ENCODE measurements around the gene LHPP.

LHPP gene

DNA sequence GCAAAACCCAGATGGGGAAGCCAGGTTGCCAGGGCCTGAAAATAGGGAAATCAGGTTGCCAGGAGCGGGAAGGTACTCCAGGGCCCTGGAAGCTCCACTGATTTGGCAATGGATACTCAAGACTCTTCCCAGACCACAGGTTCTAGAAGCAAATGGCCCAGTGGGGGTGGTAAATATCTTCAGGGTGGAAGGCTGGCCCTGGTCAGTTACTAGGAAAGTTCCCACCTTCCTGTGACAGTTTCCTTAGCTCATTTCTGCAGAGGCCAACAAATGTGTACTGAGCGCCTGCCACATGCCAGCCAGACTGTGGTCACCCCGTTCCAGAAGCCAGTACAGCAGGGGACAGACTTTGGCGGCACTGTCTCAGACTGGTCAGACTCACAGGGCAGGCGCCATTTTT is 168.9 kb downstream of the LHPP start:
- no peak for DNase-seq

DNA sequence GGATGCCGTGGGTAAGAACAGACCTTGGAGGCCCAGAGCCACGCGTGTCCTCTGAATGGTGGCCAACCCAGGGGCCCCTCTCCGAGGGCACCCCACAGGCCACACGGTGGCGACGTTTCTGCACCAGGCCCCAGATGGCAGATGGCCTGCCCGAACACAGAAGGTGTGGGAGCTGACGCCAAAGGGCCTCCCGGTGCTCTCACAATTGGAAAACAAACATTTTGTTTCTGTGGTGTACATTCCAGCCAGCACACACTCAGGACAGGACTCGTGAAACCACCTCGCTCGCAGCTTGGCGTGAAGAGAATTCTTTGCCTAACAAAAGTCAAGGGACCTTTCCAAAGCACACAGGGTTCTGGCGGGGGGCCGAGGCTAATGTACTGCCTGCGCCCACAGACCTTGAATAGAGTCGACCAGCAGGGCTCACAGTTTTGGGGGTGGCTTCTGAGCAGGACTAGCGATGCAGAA is 170.5 kb downstream of the LHPP start:
- DNase-seq: peak; percentile 78

DNA sequence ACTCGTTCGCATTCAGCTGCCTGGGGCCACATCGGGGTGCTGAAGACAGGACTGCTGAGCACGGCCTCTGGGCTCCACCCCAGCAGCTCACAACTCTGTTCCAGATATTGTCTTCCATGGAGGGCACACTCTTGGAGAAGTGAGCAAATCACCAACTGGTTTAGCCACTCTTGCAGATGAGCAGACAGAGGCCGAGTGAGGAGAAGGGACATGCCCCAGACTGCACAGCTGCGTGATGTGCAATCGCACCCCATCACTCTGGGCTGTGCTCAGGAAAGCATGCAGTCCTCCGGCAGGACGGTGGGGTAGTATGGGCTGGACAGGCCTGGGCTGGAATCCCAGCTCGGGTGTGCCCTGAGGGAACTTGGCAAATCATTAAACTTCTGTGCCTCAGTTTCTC is 170.9 kb downstream of the LHPP start:
- no peak for DNase-seq

DNA sequence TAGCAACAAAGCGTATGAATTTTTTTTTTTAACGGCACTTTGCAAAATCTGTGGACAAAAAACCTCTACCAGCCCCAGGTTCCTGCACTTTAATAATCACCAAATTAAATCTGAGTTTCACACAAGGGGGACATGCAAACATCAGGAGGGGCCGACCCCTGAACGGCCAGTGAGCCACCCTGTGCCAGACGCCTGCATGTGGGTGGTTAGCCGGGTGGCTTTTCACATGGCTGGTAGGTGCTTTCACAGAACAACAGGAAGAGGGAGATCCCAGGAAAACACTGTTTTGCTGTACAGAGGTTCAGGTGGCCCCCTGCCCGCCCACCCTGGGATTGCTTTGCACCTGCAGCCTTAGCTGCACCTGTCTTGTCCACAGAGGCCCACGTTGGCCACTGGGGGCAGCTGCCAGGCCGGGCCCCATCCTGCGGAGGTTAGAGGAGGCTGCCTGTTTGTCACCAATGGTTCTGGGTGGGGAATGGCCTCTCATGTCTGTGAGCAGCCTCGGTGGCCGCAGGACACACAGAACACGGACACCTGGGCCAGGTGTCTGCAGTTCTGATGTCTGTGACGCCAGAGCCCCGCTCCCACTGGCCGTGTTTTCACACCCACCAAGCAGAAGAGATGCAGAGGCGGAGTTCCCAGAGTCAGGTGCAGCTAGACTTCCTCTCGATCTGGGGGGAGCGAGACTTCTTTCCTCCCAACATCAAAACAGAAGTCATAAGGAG is 174.8 kb downstream of the LHPP start:
- peak; percentile 77 for DNase-seq

DNA sequence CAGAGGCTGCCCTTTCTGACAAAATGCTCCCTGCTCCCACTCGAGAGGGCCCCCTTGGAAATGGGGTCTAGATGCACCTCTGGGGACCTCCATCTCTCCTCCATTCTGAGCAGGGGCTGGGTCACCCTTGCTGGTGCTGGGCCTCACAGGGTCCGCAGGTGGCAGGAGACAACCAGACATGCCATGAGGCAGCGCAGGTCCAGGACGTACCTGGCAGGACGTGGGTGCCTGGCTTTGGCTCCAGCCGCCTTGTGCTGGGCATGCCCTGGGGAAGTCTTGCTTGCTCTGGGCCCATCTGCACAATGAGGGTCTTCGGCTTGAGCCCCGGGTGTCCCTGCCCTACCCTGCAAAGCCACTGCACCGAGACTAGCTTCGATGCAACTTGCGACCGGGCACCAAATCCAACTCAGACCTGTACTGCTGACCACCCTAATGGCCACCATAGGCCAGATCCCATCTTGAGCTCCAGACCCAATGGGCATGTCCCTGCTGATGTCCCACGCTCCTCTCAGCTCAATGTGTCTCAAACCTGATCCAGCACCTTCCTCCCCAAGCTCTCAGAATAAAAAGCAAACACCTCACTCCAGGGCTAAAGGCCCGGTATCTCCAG is 175.6 kb downstream of the LHPP start:
- DNase-seq: no peak

DNA sequence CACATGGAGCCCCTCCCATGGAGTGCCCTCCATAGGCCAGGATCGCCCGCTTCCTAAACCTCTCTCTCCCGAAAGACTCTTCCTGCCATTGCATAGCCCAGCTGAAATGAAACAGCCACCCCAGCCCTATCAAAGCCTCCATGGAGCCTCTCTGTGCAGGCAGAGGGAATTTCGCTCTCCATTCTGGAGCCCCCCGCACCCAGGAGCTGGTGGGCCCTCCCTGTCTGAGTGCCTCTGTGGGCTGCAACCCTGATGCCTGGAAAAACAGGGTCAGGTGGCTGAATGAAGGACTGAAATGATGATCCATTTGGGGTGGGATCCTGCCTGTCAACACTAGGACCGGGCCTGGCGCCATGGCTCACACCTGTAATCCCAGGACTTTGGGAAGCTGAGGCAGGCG is 176.1 kb downstream of the LHPP start:
- DNase-seq: no peak

DNA sequence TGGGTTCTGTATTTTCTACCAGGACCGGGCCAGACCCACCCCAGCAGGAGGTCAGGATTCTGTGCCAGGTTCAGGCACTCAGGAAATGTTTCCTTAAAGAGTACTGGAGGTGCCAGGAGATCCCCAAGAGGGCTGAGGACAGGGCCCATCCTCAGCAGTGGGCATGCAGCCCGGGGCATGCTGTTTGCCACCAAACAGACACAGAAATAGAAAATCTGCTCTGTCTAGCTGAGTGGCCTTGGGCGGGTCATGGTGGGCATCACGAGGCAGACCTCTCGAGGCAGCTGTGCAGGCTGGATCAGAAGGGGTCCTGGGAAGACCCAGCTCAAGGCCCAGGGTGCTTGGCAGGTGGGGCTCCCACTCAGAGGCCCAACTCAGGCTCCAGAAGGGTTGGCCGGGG is 177.6 kb downstream of the LHPP start:
- DNase-seq: no peak

DNA sequence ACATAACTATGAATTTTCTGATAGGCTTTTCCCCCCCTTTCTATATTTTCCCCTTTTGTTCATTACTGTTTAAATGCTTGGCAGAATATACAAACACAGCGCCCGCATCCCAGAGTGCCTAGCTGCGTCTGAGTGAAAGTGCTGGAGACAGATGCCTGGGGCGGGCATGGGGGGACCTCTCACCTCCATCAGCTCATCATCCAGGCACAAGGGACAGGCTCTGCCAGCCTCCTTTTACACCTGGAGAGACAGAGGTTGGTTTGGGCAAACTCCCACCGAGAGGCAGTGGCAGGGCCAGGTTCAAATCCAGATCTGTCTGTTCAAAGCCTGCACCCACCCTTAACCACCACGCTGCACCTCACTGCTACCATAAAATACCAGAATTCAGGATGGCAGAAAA is 178.0 kb downstream of the LHPP start:
- DNase-seq: no peak

DNA sequence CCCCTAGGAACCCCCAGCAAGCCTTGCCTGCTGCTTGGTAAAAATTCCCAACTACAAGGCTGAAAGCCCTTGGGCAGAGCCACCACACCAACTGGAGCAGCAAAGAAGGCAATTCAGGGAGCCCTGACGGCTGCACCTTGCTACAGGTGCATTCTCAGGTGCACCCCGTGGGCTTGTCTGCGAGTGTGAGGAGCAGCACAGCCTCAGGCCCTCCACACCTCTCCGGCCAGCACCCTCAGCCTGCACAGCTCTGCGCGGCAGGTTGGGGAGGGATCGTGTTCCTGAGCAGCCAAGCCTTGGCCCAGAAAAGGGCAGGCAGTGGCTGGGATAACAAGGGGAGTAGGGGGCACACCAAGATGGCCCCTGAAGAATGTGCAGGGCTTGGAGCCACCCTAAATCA is 178.4 kb downstream of the LHPP start:
- DNase-seq: no peak

DNA sequence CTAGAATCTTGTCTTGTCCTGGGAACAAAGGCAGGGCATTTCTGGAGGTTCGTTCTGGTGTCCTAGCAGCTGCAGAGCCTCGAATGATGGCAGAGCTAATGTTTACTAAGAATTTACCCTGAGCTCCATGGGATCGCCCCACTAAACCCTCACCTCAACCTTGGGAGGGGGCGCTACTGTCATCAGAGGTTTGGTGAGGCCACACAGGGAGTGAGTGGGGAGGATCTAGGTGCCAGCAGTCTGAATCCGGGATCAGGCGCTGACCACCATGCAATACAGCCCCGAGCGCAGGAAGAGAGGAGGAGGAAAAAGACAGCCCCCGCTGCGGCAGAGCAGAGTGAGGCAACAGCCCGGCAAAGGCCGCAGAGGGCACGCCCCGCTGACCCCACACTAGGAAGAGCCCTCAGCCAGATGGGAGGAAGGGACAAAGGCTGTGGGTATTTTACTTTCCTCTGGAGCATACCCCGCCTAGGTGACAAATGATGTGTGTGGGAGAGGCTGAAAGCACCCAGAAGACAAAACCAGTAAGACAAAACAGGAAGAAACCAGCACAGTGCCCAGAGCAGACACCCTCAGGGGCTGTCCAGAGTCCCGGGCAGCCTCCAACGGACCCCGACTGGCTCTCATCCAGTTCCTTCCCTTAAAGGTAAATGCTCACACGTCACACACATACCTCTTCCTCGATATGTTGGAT is 179.1 kb downstream of the LHPP start:
- DNase-seq: no peak

DNA sequence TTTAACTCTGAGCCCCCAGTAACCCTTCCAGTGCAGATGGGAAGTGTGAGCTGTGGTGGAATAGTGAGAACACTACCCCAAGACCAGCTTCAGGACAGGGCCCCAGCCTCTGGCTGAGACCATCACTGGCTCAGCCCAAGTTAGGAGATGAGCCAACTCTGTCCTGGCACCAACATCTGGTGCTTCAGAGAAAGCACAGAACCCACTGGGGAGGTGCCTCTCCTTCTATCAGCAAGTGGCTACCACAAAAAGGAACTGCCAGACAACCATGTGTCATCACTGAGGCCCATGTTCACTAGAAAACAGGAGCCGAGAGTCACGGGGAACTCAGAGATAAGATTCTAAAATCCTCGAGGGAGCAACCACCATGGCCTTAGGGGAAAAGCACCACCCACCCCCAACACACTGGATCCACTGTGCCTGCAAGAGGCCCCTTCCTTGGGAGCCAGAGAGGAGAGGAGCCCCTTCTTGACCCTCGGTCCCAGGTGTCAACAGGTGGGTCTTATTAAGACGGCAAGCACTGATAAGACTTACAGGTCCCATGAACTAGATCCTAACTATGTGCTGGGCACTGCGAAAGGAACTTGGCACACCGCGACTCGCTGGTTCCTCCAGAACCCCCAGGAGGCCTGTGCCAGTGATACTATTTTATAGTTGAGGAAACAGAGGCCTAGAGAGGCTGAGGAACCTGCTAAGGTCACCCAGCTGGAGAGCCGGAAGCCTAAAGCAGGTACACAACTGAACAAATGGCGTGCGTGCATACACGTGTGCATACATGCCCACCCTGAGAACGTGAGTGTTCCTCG is 179.9 kb downstream of the LHPP start:
- DNase-seq: peak; percentile 75

DNA sequence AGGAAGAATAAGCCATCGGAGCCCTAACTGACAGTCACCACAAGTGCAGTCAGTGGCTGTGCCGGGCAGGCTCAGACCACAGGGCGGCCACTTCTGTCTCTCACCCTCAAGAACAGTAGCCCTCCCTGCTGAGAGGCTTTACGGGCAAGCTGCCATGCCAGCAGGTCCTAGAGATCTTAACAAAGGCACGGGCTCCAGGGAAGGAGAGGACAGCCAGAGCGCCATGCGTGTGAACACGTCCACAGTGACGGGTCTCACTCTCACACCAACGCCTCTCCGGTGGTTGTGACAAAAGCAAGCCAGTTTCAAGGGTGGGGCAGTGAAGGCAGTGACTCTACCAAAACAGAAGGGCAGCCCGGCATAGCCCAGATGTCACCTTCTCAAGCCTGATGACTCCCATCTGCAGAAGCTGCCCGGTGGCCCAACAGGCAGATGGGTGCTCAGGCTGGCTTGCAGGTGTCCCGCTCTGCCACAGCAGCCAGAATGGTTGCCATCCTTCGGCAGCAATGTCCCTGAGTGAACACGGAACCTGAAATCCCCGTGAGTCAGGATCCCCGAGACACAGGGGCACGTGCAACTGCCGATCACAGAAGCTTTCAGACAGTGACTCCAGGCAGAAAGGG is 180.6 kb downstream of the LHPP start:
- DNase-seq: no peak

DNA sequence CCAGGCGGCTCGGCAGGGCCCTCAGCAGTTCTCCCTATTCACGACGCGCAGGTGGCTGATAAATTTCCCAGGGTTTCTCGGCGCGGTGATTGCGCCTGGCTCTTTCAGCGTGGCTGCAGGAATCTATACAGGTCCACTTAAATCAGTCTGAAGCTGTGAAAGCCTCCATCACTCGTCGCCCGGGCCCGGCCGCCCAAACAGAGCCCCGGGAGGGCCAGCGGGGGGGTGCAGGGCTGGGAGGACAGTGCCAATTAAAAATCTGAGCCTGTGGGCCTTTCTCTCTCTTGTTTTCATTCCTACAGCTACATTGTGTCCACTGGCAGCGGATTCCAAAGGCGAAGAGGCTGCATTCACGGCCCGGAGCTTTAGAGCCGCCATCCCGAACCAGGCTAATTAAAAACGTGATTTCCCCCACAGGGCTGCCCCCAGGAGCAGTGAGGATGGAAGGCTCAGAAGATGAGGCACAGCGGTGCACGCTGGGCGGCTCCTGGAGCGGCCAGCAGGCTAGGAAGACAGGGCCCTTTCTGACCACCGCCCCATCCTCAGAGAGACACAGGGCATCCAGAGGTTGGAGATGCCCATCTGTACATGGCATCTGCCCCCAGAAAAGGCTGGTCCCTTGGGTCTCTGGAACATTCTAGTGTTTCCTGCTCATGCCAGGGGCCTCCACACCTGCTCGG is 181.8 kb downstream of the LHPP start:
- no peak for DNase-seq

DNA sequence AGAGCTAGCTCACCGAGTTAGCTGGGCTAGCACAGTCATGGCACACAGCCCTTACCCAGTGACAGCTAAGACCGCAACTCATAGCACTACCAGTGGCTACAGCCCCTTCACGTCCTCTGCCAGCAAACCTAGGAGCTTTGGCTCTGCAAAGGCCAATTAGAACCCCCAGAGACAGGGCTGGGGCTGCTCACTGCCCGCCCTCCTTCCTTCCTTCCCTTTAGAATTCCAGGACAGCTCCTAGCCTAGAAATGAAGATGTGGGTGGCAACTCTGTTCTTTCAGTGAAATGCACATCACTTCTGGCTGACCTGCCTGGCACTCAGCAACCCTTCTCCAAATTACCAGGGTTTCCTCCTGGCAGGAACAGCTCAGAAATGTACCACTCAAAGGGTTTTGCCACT is 182.6 kb downstream of the LHPP start:
- DNase-seq: no peak

DNA sequence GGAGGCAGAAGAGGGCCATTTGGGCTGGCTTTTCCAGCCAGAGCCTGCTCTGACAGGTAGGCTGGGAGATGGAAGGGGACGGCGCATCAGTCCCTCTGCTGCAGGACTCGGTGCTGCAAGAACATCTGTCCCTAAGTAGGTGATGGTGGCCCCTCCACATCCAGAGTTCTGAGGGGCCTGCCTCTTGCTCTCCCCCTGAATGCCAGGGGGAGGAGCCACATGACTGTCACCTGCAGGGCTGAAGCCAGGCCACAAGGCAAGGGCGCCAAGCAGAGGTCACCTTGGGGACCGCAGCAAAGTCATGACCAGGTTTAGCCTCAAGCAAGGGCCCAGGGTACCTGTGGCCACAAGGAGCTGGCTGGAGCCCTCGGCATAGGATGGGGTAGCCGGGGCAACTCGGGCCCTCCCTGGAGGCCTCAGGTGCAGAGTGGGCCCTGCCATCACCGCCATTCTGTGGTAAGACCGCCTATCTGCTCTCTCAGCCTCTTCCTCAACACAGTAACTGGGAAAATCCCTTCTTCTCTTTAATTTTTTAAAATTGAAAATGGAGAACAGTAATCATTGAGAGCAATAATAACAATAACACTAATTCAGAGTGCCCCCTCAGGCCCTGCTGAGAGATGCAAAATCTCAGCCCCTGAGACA is 183.3 kb downstream of the LHPP start:
- DNase-seq: no peak

DNA sequence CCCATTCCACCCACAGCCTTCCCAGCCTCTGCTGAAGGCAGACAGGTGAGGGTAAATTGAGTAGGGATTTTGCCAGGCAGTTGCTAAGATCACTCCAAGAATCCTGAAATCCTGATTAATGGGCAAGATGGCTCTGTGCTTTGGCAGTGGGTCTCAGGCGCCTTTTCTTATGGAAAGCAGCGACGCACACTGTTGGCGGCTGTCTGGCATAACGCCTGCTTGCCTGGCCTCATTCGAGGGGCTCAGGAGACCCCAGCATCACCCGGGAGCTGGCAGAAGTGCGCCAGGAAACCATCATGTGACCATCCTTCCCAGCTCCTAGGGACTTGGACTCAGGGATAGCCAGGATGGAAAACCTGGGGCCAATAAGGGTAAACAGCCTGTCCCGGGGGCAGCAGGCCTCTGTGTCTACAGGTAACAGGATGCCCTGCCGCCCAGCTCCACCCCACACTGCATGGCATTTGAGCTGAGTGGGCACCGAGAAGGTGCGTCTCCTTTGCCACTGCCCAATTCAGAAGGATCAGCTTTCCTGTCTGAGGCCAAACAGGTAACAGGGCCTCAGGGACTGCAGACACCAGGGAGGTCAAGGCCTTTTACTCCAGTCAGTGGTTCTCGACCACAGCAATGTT is 184.0 kb downstream of the LHPP start:
- DNase-seq: no peak

DNA sequence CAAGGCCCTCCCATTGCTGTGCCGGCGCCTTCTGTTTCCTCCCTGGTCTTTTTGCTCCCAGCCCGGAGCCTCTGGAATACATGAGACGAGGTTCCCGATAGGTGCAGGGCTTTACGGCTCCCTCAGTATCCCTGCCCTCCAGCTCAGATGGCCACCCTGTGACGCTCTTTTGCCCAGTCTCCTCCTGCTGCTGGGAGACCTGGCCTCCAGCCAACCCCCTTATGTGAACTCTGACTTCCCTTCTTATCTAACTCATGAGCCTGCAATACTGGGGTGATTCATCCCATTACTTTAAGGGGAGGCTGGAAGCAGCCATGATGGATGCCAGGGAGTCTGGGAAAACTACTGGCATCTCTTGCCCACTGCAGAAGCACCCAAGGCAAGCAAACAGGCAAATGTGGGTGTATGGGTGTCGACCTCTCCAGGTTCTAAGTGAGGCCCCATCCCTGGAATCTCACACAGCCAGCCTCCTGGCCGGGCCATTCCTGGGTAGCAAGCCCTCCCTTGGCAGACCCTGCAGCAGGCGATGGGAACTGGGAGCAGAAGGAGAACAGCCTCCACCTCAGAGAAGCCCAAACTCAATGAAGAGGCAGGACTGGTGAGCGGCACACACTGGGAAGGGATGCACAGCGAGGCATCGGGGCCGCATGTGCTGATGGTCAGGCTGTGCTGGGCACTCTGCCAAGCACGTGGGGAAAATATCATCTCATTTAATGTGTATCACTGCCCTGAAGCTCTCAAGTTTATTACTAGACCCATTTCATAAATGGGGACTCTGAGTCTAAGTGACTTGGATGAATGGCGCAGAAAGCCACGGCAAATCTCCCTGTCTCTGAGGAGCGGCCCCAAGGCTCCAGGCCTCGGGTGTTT is 185.1 kb downstream of the LHPP start:
- DNase-seq: no peak

DNA sequence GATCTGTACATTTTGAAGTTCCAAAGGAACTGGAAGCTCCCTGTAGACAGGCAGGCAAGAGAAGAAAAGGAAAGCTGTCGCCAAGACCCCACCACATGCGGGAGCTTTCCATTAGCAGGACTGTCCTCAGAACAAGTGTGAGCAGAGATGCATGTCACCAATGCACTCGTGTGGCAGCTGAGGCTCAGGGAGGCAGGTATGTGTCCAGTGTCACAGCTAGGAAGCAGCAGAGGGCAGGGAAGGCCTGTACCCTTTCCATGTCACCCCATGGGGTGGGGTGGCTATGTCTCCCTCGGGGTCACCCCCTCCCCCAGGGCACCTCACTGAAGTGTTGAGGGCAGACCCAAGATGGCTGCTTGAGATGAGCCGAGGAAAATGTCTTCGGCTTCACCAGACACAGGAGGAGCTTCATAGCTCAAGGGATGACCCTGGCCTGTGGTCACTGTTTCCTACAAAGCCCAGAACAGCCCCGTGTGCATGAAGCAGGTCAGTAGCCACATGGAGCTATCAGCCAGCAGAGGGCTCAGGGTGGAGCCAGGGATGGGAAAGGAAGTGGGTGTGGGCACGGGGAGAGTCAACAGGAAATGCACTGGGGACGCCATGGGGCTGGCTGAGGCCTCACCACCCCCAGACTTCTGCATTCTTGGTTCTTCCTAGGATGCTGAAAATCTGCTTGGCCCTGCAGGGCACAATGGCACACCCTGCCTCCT is 186.0 kb downstream of the LHPP start:
- peak; percentile 86 for DNase-seq

DNA sequence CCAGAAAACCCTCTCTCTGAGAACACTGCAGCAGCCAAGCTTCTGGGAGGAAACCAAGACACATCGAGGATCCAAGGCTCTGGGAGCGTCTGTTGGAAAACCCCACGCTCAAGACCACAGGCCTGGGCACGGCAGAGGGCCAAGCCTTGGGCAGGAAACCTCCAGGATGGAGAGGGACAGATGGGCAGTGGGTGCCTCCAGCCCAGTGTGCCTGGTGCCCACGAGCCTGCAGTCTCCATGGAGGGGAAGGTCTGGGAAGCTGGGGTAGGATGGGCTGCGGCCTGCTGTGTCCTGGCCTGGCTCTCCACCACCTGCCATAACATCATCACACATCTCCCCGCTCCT is 186.5 kb downstream of the LHPP start:
- DNase-seq: no peak

DNA sequence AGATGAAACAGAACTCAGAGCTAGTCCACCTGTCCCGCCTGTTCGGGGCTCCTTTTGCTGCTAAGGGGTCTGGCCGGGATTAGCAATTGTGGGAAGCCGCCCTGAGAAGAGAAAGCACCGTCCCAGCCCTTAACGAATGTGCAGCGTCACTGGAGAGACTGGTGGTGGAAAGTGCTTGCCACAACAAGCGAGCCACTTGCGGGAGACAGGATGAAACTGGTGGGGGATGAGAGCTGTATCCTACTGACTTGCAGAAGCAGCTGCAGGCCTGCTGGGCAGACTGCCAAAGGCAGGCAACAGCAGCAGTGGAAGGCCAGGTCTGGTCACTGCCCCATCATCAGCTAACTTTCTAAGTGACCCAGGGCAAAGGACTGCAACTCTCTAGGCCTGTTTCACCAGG is 187.1 kb downstream of the LHPP start:
- DNase-seq: peak; percentile 83

All from activated effector memory CD4-positive, alpha-beta T cell treated with anti-CD3 and anti-CD28 coated beads, Interleukin-2, amount 50 U/mL, for 16 hours (primary cell).